ENCODE data around the gene CRNN.

Gene CRNN

DNA sequence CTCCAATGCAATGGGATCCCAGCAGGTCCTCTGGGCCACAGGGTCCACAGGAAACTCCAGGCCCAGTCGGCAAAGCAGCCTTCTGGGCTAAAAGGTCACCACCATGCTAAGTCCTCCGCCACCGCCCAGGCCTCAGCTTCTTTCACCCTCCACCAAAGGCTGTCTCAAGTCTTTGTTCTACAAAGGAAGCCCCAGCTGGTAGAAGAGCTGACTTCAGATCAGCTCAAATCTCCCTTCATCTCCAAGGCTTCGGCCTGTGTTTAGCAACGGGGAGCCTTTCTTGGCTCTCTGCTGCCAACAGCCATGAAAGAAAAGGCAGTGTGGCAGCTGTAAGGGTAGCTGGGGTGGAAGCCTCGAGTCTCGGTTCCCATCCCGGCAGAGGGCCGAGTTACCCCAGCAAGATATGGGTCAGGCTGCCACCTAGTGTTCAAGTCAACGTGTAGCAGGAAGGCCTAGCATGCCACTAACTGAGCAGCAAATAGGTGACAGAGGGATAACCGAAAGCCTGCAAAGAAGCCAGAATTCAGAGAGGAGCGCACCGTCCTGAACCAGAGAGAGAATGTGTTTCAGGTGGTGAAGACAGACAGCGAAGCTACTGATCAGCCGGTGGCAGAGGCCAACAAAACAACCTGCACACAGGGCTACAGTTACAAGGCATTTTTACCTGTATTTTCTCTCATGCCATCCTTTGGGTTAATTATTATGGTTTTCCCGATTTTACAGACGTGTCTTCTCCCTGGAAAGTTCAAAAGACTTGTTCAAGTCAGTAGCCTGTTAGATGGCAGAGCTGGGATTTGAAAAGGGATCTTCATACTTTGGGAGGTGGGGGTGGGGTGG is 26.8 kb upstream of the CRNN start (continued):
- TF ChIP-seq ZBTB17 (tag by site-specific recombination; IDR thresholded peaks at IDR 0.05) (peak; percentile 82), ZNF239 (tag by site-specific recombination; IDR thresholded peaks at IDR 0.05) (no peak), ZNF626 (tag by site-specific recombination; IDR thresholded peaks at IDR 0.05) (no peak), ZNF354C (tag by site-specific recombination; IDR thresholded peaks at IDR 0.05; ENCODE audit: borderline replicate concordance, low read depth) (no peak), ZNF335 (tag by site-specific recombination; conservative IDR thresholded peaks at IDR 0.05) (no peak), BCL11B (tag by site-specific recombination; IDR thresholded peaks at IDR 0.05; ENCODE audit: low read depth) (no peak), ZNF223 (tag by site-specific recombination; IDR thresholded peaks at IDR 0.05) (no peak), ZBTB7A (tag by site-specific recombination; IDR thresholded peaks at IDR 0.05; ENCODE audit: low read depth) (no peak), ZNF423 (tag by site-specific recombination; IDR thresholded peaks at IDR 0.05) (no peak), ZFP41 (tag by site-specific recombination; IDR thresholded peaks at IDR 0.05; ENCODE audit: borderline replicate concordance) (no peak), OSR2 (tag by site-specific recombination; IDR thresholded peaks at IDR 0.05) (no peak), ZNF184 (tag by site-specific recombination; IDR thresholded peaks at IDR 0.05) (no peak), ZNF2 (tag by site-specific recombination; IDR thresholded peaks at IDR 0.05) (peak; percentile 63; the same call in 1 of the 2 replicates), MZF1 (tag by site-specific recombination; IDR thresholded peaks at IDR 0.05; ENCODE audit: borderline replicate concordance) (no peak), ZNF274 (IDR thresholded peaks at IDR 0.05; ENCODE audit: low read length) (no peak), ZNF274 (tag by site-specific recombination; IDR thresholded peaks at IDR 0.05; ENCODE audit: borderline replicate concordance) (no peak), ZNF23 (tag by site-specific recombination; IDR thresholded peaks at IDR 0.05; ENCODE audit: borderline replicate concordance) (no peak), YY1 (tag by site-specific recombination; IDR thresholded peaks at IDR 0.05) (no peak), AEBP2 (tag by site-specific recombination; IDR thresholded peaks at IDR 0.05; ENCODE audit: borderline replicate concordance) (no peak), ZNF654 (tag by site-specific recombination; IDR thresholded peaks at IDR 0.05; ENCODE audit: low read depth) (peak; percentile 80)
- TF ChIP-seq, protein P1, sequence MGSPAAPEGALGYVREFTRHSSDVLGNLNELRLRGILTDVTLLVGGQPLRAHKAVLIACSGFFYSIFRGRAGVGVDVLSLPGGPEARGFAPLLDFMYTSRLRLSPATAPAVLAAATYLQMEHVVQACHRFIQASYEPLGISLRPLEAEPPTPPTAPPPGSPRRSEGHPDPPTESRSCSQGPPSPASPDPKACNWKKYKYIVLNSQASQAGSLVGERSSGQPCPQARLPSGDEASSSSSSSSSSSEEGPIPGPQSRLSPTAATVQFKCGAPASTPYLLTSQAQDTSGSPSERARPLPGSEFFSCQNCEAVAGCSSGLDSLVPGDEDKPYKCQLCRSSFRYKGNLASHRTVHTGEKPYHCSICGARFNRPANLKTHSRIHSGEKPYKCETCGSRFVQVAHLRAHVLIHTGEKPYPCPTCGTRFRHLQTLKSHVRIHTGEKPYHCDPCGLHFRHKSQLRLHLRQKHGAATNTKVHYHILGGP (tag by site-specific recombination; IDR thresholded peaks at IDR 0.05), result no peak
- TF ChIP-seq, protein P2, sequence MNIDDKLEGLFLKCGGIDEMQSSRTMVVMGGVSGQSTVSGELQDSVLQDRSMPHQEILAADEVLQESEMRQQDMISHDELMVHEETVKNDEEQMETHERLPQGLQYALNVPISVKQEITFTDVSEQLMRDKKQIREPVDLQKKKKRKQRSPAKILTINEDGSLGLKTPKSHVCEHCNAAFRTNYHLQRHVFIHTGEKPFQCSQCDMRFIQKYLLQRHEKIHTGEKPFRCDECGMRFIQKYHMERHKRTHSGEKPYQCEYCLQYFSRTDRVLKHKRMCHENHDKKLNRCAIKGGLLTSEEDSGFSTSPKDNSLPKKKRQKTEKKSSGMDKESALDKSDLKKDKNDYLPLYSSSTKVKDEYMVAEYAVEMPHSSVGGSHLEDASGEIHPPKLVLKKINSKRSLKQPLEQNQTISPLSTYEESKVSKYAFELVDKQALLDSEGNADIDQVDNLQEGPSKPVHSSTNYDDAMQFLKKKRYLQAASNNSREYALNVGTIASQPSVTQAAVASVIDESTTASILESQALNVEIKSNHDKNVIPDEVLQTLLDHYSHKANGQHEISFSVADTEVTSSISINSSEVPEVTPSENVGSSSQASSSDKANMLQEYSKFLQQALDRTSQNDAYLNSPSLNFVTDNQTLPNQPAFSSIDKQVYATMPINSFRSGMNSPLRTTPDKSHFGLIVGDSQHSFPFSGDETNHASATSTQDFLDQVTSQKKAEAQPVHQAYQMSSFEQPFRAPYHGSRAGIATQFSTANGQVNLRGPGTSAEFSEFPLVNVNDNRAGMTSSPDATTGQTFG (tag by site-specific recombination; IDR thresholded peaks at IDR 0.05; ENCODE audit: borderline replicate concordance), result no peak
- TF ChIP-seq, protein P3, sequence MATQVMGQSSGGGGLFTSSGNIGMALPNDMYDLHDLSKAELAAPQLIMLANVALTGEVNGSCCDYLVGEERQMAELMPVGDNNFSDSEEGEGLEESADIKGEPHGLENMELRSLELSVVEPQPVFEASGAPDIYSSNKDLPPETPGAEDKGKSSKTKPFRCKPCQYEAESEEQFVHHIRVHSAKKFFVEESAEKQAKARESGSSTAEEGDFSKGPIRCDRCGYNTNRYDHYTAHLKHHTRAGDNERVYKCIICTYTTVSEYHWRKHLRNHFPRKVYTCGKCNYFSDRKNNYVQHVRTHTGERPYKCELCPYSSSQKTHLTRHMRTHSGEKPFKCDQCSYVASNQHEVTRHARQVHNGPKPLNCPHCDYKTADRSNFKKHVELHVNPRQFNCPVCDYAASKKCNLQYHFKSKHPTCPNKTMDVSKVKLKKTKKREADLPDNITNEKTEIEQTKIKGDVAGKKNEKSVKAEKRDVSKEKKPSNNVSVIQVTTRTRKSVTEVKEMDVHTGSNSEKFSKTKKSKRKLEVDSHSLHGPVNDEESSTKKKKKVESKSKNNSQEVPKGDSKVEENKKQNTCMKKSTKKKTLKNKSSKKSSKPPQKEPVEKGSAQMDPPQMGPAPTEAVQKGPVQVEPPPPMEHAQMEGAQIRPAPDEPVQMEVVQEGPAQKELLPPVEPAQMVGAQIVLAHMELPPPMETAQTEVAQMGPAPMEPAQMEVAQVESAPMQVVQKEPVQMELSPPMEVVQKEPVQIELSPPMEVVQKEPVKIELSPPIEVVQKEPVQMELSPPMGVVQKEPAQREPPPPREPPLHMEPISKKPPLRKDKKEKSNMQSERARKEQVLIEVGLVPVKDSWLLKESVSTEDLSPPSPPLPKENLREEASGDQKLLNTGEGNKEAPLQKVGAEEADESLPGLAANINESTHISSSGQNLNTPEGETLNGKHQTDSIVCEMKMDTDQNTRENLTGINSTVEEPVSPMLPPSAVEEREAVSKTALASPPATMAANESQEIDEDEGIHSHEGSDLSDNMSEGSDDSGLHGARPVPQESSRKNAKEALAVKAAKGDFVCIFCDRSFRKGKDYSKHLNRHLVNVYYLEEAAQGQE (tag by site-specific recombination; IDR thresholded peaks at IDR 0.05), result no peak
